Measurements from ENCODE around the gene TAF15. TPM values are rescaled to one million over a fixed set of nuclear protein-coding genes. Genes with fewer than 3 reads are reported as not detected.

The TAF15 gene
- total RNA-seq, 1 donor from 2014 or later, result 94.0 TPM

Small RNA genes lying within 50 kb of the gene (small RNA-seq; reads per million reads assigned to genes)
- gene RF00100 (ENCODE audit: low replicate concordance), result 77.4 reads per million, percentile 96 among the genes with 10 or more reads in this experiment

Other genes starting within 250 kb of the TAF15 start
- 0.31 TPM for gene SLFN14, start 248.7 kb upstream of the TAF15 start, total RNA-seq
- gene PEX12, start 230.9 kb upstream of the TAF15 start, total RNA-seq, result 4.2 TPM
- gene AP2B1, start 222.2 kb upstream of the TAF15 start, total RNA-seq, result 77.1 TPM
- gene RASL10B, start 77.8 kb upstream of the TAF15 start, total RNA-seq, result 0.62 TPM
- gene GAS2L2, start 56.2 kb upstream of the TAF15 start, total RNA-seq, result not detected
- gene C17orf50, start 48.6 kb upstream of the TAF15 start, total RNA-seq, result not detected
- gene MMP28, start 13.8 kb upstream of the TAF15 start, total RNA-seq, result 3.5 TPM
- gene HEATR9, start 59.4 kb downstream of the TAF15 start, total RNA-seq, result not detected
- 3.5 TPM for gene CCL5, start 70.9 kb downstream of the TAF15 start, total RNA-seq
- 1.6 TPM for gene RDM1, start 121.3 kb downstream of the TAF15 start, total RNA-seq
- not detected for gene LYZL6, start 134.2 kb downstream of the TAF15 start, total RNA-seq
- not detected for gene CCL16, start 172.0 kb downstream of the TAF15 start, total RNA-seq
- gene CCL14, start 177.2 kb downstream of the TAF15 start, total RNA-seq, result 0.92 TPM
- gene CCL15, start 192.1 kb downstream of the TAF15 start, total RNA-seq, result not detected
- not detected for gene CCL23, start 208.5 kb downstream of the TAF15 start, total RNA-seq